ENCODE data around the gene LIN7C.

The LIN7C gene

DNA sequence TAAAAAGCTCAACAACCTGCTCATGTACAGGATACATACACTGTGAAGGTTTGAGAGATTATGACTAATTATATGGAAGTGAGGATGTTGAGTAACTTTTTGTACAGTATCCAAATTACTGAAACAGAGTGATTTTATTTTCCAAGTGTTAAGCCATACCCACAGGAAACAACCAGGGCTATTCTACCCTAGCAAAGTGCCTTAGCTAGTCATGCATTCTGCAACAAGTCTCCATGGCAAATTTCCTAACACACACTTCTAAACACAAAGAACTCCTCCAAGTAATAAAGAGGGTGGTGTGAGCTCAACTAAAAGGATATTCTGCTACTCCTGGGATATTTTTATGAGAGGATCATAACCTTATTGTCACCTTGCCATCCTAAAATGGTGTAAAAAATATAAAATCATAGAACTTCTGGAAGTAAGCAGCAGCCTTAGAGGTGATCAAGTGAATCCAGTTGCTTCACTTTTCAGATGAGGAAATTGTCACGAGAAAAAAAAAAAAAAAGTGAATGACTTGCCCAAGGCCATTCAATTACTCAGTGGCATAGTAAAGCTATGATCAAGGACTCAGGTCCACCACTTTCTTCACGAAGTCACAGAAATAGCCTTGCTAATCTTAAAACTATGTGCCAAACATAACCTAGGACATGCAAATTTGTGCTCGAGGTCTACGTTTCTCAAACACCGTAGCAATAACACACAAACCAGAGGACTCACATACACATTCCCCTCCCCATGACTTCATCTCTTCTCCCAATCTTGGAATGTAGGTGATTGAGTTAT is 38.2 kb downstream of the LIN7C start:
- H3K4me3 ChIP-seq (replicated peaks; ENCODE audit: low read depth, low read length): no peak overlapping the region
- no peak for DNase-seq (ENCODE audit: extremely low read depth, low read depth)
- TF ChIP-seq, protein P1, sequence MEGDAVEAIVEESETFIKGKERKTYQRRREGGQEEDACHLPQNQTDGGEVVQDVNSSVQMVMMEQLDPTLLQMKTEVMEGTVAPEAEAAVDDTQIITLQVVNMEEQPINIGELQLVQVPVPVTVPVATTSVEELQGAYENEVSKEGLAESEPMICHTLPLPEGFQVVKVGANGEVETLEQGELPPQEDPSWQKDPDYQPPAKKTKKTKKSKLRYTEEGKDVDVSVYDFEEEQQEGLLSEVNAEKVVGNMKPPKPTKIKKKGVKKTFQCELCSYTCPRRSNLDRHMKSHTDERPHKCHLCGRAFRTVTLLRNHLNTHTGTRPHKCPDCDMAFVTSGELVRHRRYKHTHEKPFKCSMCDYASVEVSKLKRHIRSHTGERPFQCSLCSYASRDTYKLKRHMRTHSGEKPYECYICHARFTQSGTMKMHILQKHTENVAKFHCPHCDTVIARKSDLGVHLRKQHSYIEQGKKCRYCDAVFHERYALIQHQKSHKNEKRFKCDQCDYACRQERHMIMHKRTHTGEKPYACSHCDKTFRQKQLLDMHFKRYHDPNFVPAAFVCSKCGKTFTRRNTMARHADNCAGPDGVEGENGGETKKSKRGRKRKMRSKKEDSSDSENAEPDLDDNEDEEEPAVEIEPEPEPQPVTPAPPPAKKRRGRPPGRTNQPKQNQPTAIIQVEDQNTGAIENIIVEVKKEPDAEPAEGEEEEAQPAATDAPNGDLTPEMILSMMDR (IDR thresholded peaks at IDR 0.05; ENCODE audit: low read depth, low read length, missing control alignments): no peak

DNA sequence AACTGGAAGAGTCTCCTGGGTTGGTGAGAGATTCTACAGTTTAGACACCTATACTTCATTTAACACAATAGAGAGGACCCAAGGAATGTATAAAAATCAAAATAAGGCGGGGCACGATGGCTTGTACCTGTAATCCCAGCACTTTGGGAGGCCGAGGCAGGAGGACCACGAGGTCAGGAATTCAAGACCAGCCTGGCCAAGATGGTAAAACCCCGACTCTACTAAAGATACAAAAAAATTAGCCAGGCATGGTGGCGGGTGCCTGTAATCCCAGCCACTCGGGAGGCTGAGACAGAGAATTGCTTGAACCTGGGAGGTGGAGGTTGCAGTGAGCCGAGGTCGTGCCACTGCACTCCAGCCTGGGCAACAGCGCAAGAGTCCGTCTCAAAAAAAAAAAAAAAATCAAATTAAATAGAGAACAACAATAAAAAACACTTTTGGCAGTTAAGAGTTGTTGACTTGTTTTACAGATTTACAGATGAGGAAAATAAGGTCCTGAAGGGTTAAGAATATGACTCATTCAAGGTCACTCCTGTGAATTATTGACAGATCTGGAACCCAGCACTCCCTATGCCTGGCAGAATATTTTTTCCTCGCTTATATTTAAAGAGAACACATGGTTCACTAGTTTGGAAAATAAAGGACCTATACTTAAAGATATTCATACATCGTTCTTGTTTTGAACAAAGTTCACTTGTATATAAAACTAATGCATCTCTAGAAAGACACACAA is 39.2 kb downstream of the LIN7C start:
- TF ChIP-seq, protein P1 (IDR thresholded peaks at IDR 0.05; ENCODE audit: low read depth, low read length, missing control alignments): no peak
- no peak overlapping the region for H3K4me3 ChIP-seq (replicated peaks; ENCODE audit: low read depth, low read length)
- DNase-seq (ENCODE audit: extremely low read depth, low read depth): no peak

DNA sequence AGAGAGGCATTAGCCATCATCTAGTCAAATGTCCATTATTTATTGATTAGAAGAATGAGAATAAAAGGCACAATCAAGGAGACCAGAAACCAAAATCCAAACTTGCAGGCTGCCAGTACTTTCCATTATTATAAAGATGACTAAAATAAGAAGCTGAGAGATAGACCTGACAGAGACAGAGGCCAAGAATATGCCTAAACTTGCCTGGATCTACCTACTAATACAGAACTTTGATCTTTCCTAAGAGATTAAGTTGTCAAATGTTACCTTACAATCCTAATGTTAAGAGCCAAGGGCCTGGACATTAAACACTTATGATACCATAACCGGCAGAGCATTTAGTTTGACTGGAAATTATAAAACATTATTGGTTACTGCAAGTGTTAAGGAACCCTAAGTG is 40.2 kb downstream of the LIN7C start:
- no peak overlapping the region for H3K4me3 ChIP-seq (replicated peaks; ENCODE audit: low read depth, low read length)
- no peak for DNase-seq (ENCODE audit: extremely low read depth, low read depth)

DNA sequence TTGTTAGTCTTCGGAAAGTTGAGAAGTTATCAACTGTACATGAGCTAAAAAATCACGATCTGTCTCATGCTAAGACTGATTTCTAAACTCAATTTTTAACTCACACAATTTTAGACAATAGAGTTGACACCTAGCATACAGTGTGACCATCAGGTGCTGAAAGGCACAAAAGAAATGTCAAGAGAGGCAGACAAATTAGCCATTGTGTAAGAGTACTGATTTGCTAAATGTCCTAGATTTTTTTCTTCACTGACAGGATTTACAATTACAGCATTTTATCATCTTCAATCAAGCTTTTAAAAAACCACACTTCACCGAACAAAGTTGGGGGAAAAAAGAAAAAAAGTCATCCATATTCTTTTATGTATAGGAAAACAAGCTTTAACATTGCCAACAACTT is 40.9 kb downstream of the LIN7C start:
- no peak for DNase-seq (ENCODE audit: extremely low read depth, low read depth)
- TF ChIP-seq, protein P1 (IDR thresholded peaks at IDR 0.05; ENCODE audit: low read depth, low read length, missing control alignments): no peak

More for the DNA sequence above, 40.2 kb downstream of the LIN7C start:
- TF ChIP-seq, protein P1 (IDR thresholded peaks at IDR 0.05; ENCODE audit: low read depth, low read length, missing control alignments): no peak

DNA sequence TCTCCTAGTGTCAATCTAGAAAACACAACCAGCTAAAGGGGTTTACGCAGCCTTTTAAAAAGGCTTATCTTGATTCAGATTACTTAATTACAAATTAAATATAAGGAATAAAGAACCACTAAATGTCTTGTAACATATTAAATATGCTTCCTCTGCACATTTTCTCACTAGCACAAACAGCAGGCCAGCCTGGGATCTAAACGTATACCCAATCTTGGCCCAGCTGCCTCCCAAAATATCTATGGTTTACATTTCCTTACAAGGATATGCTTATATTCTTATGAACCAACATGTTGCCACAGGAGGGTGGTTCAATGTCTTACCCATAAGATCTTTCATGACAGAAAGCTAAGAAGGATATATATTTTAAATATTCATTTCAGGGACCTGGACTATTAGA is 41.7 kb downstream of the LIN7C start:
- H3K4me3 ChIP-seq (replicated peaks; ENCODE audit: low read depth, low read length): no peak overlapping the region
- TF ChIP-seq, protein P1 (IDR thresholded peaks at IDR 0.05; ENCODE audit: low read depth, low read length, missing control alignments): no peak
- no peak for DNase-seq (ENCODE audit: extremely low read depth, low read depth)

More for the DNA sequence above, 40.9 kb downstream of the LIN7C start:
- no peak overlapping the region for H3K4me3 ChIP-seq (replicated peaks; ENCODE audit: low read depth, low read length)

DNA sequence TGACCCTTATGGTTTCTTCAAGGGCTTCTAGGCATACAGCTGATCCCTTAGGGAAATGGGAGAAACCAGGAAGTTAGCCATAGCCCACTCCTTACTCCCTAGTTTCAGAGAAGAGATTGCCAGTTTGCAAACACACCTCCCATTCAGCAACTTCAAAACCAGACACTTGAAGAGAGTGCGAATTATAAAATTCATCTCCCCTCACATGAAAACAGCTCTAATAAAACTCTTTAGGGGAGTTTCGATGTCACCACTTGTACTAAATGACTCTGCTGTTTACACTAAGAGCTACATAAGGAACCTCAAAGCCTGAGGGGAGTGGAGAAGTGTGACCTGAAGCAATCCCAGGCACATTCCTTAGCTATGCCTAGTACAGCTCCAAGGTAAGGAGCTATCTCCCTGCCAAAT is 42.3 kb downstream of the LIN7C start:
- TF ChIP-seq, protein P1 (IDR thresholded peaks at IDR 0.05; ENCODE audit: low read depth, low read length, missing control alignments): no peak
- DNase-seq (ENCODE audit: extremely low read depth, low read depth): no peak
- no peak overlapping the region for H3K4me3 ChIP-seq (replicated peaks; ENCODE audit: low read depth, low read length)
